ENCODE results near the gene FAAP100.
A peak's percentile ranks its signal among the peaks of the same experiment; 100 is the strongest.

GRCh38 chr17:81511554-81511803, 40.7 kb downstream of the FAAP100 start:
- peak in 1 of 2 donors; percentile 25 for TF ChIP-seq POLR2A (IDR thresholded peaks at IDR 0.05)
- TF ChIP-seq, protein P1, sequence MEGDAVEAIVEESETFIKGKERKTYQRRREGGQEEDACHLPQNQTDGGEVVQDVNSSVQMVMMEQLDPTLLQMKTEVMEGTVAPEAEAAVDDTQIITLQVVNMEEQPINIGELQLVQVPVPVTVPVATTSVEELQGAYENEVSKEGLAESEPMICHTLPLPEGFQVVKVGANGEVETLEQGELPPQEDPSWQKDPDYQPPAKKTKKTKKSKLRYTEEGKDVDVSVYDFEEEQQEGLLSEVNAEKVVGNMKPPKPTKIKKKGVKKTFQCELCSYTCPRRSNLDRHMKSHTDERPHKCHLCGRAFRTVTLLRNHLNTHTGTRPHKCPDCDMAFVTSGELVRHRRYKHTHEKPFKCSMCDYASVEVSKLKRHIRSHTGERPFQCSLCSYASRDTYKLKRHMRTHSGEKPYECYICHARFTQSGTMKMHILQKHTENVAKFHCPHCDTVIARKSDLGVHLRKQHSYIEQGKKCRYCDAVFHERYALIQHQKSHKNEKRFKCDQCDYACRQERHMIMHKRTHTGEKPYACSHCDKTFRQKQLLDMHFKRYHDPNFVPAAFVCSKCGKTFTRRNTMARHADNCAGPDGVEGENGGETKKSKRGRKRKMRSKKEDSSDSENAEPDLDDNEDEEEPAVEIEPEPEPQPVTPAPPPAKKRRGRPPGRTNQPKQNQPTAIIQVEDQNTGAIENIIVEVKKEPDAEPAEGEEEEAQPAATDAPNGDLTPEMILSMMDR (IDR thresholded peaks at IDR 0.05): no peak
- peak in 1 of 4 donors; percentile 39 for TF ChIP-seq POLR2AphosphoS5 (IDR thresholded peaks at IDR 0.05)
